Psoas muscle (tissue), 8 donors: ENCODE results near the gene SIDT2. TPM values are rescaled to one million over a fixed set of nuclear protein-coding genes. Genes with fewer than 3 reads are reported as not detected.
A peak's percentile ranks its signal among the peaks of the same experiment; 100 is the strongest.

ENCODE experiments used
- ATAC-seq, 4 donors: fragments of 200-7000 bp; cut with Tn5 transposase; one replicate each; pipeline ENCODE4 v1.9.1; 2020; ENCODE audit warnings: moderate library complexity in 3 of 4, mild to moderate bottlenecking in 2 of 4
- DNase-seq, 2 donors: peaks; one replicate each; pipeline ENCODE4 v3.0.0-alpha.2; 2020
- H3K27ac ChIP-seq: fragments of 200-600 bp; one replicate; pipeline ENCODE4 v1.8.0; 2022
- H3K27me3 ChIP-seq, 3 donors: fragments of 200-600 bp in 1 of 3; one replicate each; pipeline versions ENCODE4 v1.6.1 to v1.8.0; 2013 to 2022; ENCODE audit warnings: low read length in 2 of 3, mild to moderate bottlenecking in 2 of 3, moderate library complexity in 1 of 3; ENCODE audit not compliant: insufficient read depth in 3 of 3
- H3K36me3 ChIP-seq, 2 donors: fragments of 200-600 bp in 1 of 2; one replicate each; pipeline versions ENCODE4 v1.6.1 to v1.8.0; 2013 to 2022; ENCODE audit warnings: low read depth in 1 of 2, mild to moderate bottlenecking in 1 of 2, moderate library complexity in 1 of 2; ENCODE audit not compliant: insufficient read depth in 1 of 2
- H3K4me1 ChIP-seq: fragments of 200-600 bp; one replicate; pipeline ENCODE4 v1.8.0; 2022
- H3K4me3 ChIP-seq: fragments of 200-600 bp; one replicate; pipeline ENCODE4 v1.8.0; 2022; ENCODE audit warnings: mild to moderate bottlenecking
- H3K9me3 ChIP-seq: fragments of 200-600 bp; one replicate; pipeline ENCODE4 v1.8.0; 2022
- CTCF ChIP-seq: fragments of 200-600 bp; IDR thresholded peaks from one replicate; pipeline ENCODE4 v1.8.0; 2022; ENCODE audit warnings: antibody characterized with exemption
- WGBS, 3 donors: extraction: QIAGEN DNeasy Blood & Tissue Kit; methylation state at CpG; one replicate each; pipeline versions ENCODE4 v1.1.6 to v1.1.7; 2013; 5-methylcytosine and 5-hydroxymethylcytosine counted together
- intact Hi-C, 2 donors: fragments of 100-400 bp; cut with DNase I; formaldehyde crosslinking; loops; one replicate each; pipeline versions ENCODE4 v1.11.0 to v1.14.2; 2022
- polyA plus RNA-seq, 3 donors: library from polyadenylated mRNA; stranded (reverse); fragments of 200-250 nt; gene quantifications; one replicate each; pipeline ENCODE4 v1.2.3, GENCODE V29; 2013
- total RNA-seq, 4 donors: library from RNA; stranded (reverse); fragmentation: NEBNext Ultra II Directional in 2 of 4; extraction: Animal tissue kit (Norgen Biotek cat#: 25700) in 2 of 4; gene quantifications; one replicate each; pipeline versions ENCODE4 v1.2.1 to v1.2.4, GENCODE V29; 2021 to 2023
- donor health status: healthy with polysubstance abuse.
- donor health status: DM: no; HTN: no; CAD: no; lungs with moderate emphysema.
- donor health status: Bipolar disorder and iron deficiency.
- donor health status: healthy.
- donor health status: DM: yes; HTN: yes; CAD: no.
- donor health status: DM: no; HTN: no; CAD: no.
- donor health status: DM: no; HTN: no; CAD: no.
- donor health status: DM: yes; HTN: yes; CAD: no.

Gene SIDT2
- total and polyA plus RNA-seq, 7 donors, result 7.1 to 22.8 (median 12.6) TPM

GRCh38 chr11:117200813-117201657, 22.5 kb downstream of the SIDT2 start:
- ATAC-seq, result no peak
- Histone ChIP-seq H3K27me3 (no peaks in the 10 kb centered on the region), H3K27ac (peak overlapping the region; percentile 56), H3K36me3 (peaks cover 0 to 31% of the 10 kb centered on the region in 2 donors), H3K9me3 (no peaks in the 10 kb centered on the region), H3K4me3 (peak overlapping the region; percentile 58), H3K4me1 (no peaks in the 10 kb centered on the region)
- 48 to 66% (median 55%) methylated on average over 12 of the region's 12 CpGs for WGBS, 3 donors
- intact Hi-C loops, result no loop called here
- no peak for TF ChIP-seq CTCF
- no peak for DNase-seq

- Histone ChIP-seq H3K36me3 (peaks cover 0 to 25% of the 10 kb centered on the region in 2 donors), H3K27ac (peak overlapping the region; percentile 25), H3K4me3 (peak overlapping the region; percentile 58), H3K4me1 (no peaks in the 10 kb centered on the region), H3K27me3 (no peaks in the 10 kb centered on the region), H3K9me3 (no peaks in the 10 kb centered on the region)
- intact Hi-C loops, result no loop called here
- no peak for TF ChIP-seq CTCF
- no peak for DNase-seq
- WGBS, 3 donors, result 32 to 63% (median 39%) methylated on average over 12 to 14 of the region's 14 CpGs
- no peak for ATAC-seq
These were observed 23.2 kb downstream of the SIDT2 start for GRCh38 chr11:117201658-117202305.

- peak overlapping the region; percentile 25 for H3K27ac ChIP-seq
- intact Hi-C loops, result no loop called here
- peak overlapping the region; percentile 58 for H3K4me3 ChIP-seq
- WGBS, 3 donors, result 69 to 75% (median 72%) methylated on average over 7 of the region's 7 CpGs
- H3K4me1 ChIP-seq, result no peaks in the 10 kb centered on the region
- H3K9me3 ChIP-seq, result no peaks in the 10 kb centered on the region
- ATAC-seq, result no peak
- no peaks in the 10 kb centered on the region for H3K27me3 ChIP-seq
- no peak for TF ChIP-seq CTCF
- H3K36me3 ChIP-seq, result peaks cover 0 to 21% of the 10 kb centered on the region in 2 donors
- no peak for DNase-seq
These were observed 24.0 kb downstream of the SIDT2 start for GRCh38 chr11:117202386-117203068.

GRCh38 chr11:117203069-117203407, 24.5 kb downstream of the SIDT2 start:
- no peak for DNase-seq
- peaks cover 0 to 21% of the 10 kb centered on the region in 2 donors for H3K36me3 ChIP-seq
- no peaks in the 10 kb centered on the region for H3K27me3 ChIP-seq
- peak overlapping the region; percentile 58 for H3K4me3 ChIP-seq
- 94 to 95% (median 95%) methylated on average over 10 of the region's 10 CpGs for WGBS, 3 donors
- ATAC-seq, result no peak
- H3K27ac ChIP-seq, result no peak overlapping the region
- TF ChIP-seq CTCF, result no peak
- intact Hi-C loops, result no loop called here
- no peaks in the 10 kb centered on the region for H3K9me3 ChIP-seq
- no peaks in the 10 kb centered on the region for H3K4me1 ChIP-seq
